Stimulated activated naive CD4-positive, alpha-beta T cell (primary cell): Measurements from ENCODE around the gene BLOC1S3.
A peak's percentile ranks its signal among the peaks of the same experiment; 100 is the strongest.

ENCODE experiments used
- DNase-seq, 6 experiments: peaks; one replicate each; lab custom pipeline; 2025; lab: John Stamatoyannopoulos, UW

BLOC1S3 gene

DNA sequence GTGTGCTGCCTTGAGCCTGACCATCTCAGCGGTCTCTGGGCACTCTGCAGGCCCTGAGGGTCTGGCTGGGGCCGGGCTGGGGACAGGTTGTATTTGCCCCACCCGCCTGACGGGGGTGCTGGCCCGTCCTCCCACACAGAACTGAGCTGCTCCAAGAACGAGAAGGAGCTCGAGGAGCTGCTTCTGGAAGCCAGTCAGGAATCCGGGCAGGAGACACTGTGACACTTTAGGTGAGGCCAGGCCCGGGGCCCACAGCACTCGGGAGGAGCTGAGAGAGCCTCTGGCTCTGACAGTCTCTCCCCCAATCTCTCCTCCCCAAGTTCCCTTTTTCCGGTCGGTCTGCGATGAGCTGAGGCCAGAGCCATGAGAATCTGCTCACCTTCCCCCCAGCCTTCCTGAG is 32.3 kb upstream of the BLOC1S3 start:
- DNase-seq = no peak

DNA sequence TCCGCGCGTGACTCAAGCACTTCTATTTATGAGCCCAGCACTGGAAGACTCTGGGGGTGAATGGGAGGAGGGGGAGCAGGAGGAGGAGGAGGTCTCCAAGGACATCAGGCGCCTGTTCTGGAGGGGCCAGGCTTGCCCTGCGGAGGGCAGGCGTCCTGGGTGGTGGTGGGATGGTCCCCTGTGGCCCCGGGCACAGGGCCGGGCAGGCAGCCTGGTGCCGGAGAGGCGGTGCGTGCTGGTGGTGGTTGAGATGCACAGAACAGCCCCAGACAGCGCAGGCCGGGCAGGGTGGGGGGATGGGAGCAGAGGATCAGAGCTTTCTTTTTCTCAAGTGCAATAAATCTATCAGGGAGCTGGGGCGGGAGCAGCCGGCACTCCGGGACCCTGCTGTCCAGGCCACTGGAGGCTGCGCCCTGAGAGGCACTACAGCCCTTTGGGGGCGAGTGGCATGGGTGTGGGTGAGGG is 31.8 kb upstream of the BLOC1S3 start:
- DNase-seq = no peak

GRCh38 chr19:45147835-45148676 is 30.5 kb upstream of the BLOC1S3 start:
- no peak for DNase-seq

DNA sequence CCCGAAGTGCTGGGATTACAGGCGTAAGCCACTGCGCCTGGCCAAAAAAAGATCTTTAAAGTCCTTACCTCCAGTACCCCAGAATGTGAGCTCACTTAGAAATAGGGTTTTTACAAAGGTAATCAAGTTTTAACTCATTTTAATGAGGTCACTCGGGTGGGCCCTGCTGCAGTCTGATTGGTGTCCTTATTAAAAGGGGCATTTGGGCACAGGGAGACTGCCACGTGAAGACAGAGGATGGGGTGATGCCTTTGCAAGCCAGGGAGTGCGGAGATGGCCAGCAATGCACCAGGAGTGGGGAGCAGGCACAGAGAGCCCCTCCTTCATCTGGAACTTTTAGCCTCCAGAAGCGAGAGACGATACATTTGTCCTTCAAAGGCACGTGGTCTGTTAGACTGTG is 29.5 kb upstream of the BLOC1S3 start:
- no peak for DNase-seq

- no peak for DNase-seq
These were observed 28.4 kb upstream of the BLOC1S3 start for GRCh38 chr19:45150180-45150579.

- no peak for DNase-seq
These were observed 27.8 kb upstream of the BLOC1S3 start for GRCh38 chr19:45150751-45151281.

DNA sequence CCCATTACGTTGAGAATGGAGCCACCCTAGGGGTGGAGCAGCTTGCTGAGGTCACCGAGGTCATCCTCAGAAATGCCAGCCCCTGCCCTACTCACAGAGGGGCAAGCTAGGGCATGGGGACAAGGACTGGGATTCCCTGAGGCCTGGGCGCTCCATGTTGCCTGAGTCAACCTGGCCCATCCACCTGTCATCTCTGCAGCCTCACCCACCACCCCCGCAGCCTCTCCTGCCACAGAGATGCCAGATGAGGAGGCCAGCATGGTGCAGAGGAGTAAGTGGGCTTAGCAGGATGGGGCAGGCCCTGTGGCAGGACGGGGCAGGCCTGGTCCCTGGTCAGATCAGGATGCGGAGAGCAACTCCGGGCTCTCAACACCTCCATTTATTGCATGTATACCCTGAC is 27.3 kb upstream of the BLOC1S3 start:
- no peak for DNase-seq

GRCh38 chr19:45151821-45152503 is 26.6 kb upstream of the BLOC1S3 start:
- DNase-seq = no peak

DNA sequence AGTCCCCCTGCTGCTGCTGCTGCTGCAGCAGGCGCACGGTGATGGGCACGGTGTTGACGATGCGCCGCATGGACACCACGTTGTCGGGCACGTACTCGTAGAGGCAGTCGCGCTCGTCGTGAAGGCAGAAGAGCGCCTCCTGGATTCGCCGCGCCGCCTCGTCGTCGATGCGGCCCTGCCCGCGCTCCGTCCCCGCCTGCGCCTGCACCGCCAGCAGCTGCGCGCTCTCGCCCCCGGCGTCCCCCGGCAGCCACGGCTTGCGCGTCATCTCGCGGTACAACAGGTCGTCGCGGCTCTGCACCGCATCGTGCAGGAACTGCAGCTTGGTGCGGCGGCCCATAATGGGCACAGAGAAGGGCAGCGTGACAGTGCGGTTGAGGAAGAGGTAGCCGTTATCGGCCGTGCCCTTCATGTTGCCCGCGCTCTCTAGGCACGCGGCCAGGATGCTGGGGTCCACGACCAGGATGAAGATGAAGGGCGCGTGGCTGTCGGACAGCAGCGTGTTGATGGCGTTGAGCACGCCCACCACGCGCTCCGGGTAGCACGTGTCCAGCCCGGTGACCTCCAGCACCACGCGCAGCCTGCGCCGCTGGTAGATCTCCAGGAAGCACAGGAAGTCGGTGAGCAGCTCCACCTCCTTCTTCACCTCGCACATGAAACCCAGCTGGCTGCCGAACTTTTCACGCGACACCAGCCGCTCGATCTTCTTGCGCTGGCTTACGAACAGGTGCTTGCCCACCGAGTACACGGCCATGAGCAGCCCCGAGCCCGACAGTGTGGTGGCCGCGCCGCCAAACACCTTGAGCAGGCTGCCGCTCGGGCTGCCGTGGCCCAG is 25.9 kb upstream of the BLOC1S3 start:
- peak; percentile 22 to 71 (median 37) for DNase-seq

DNA sequence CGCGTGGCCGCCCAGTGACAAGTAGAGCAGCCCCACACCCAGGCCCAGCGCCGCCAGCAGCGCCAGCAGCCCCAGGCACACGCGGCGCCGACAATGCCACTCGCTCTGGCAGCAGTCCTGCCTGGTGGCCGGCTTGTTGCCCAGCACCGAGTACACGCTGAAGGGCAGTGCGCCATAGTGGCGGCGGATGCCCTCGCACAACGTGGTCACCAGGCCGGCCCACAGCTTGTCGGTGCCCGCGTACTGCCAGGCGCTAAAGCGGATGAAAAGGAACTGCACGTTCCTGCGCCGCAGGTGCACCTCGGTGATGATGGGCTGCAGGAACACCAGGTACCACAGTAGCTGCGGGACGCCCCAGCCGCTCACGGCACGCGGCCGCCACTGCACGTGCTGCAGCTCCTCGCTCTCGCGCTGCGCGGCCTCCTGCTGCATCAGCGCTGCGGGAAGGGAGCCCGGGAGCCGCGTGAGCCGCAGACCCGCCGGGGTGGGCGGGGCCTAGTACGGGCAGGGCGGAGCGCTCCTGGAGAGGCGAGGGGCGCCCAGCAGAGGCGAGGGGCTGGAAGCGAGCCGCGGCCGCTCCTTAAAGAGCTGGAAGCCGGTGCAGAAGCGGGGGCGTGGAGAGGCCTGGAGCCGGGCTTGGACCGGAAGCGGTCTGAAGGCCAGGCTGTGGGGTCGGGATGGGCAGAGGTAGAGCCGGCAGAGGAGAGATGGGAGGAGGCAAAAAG is 25.1 kb upstream of the BLOC1S3 start:
- DNase-seq = peak in 4 of 6 experiments; percentile 16 to 62 (median 38)

DNA sequence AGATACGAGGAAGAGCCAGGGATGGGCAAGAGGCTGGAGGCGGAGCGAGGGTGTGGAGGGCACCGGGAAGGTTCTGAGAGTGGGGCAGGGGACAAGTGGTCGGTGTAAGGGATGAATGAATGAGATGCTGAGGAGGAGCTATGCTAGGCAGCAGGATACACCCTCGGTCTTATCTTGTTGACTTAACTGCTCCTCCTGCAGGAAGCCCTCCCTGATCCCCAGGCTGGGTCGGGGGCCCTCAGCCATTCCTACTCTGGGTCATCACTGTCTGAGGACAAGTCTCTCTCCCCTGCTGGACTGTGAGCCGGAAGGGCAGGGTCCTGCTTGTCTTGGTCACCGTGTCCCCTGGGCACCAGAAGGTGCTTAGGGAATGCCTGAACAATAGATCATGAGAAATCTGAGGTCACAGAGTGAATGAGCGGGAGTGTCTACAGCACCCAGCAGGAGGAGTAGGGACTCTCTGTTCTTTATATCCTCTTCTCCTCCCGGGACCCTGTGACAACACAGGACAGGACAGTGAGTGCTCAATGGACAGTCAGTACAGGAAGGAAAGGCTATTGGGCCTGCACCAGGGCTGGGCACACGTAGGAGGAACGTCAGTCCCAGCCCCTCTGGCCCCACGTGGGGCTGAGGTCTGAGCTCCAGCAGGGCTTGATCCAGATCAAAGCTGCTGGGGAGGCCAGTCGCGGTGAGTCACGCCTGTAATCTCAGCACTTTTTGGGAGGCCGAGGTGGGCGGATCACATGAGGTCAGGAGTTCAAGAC is 24.3 kb upstream of the BLOC1S3 start:
- no peak for DNase-seq

- no peak for DNase-seq
These were observed 22.5 kb upstream of the BLOC1S3 start for GRCh38 chr19:45156011-45156630.

- no peak for DNase-seq
These were observed 21.8 kb upstream of the BLOC1S3 start for GRCh38 chr19:45156751-45157150.

GRCh38 chr19:45158503-45159209 is 19.9 kb upstream of the BLOC1S3 start:
- DNase-seq = no peak

DNA sequence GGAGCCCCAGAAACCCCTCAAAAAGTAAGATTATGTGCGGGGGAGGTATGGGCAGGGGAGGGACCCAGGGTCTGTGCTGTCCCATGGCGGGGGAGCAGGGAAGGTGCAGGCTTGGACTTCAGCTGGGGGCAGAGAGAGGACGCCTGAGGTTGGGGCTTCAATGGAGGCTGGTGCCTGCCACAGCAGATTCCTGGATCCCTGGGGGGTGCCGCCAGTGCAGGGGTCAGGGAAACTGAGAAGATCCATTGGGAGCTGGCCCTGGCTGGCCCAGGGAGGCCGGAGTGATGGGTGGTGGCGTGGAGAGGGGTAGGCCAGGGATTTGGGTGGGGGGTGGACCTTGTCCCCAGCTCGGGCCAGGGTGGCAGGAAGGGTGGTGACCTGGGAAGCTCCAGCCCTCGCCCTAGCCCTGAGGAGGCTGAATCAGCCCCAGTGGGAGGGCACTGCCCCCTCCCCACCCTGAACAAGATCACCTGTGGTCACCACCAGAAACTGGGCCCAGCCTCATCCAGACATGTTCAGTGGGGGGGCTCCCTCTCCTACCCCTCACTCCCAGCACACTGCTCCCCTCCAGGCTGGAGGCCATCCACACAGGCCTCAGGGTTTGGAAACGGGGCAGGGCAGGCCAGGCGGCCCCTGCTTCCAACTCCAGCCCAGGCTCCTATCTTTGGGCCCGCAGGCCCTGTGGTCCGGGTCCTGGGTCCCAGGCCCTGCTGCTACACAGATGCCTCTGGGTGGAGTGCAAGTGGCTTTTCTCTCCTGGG is 19.2 kb upstream of the BLOC1S3 start:
- no peak for DNase-seq

- DNase-seq = no peak
These were observed 18.6 kb upstream of the BLOC1S3 start for GRCh38 chr19:45159971-45160324.

DNA sequence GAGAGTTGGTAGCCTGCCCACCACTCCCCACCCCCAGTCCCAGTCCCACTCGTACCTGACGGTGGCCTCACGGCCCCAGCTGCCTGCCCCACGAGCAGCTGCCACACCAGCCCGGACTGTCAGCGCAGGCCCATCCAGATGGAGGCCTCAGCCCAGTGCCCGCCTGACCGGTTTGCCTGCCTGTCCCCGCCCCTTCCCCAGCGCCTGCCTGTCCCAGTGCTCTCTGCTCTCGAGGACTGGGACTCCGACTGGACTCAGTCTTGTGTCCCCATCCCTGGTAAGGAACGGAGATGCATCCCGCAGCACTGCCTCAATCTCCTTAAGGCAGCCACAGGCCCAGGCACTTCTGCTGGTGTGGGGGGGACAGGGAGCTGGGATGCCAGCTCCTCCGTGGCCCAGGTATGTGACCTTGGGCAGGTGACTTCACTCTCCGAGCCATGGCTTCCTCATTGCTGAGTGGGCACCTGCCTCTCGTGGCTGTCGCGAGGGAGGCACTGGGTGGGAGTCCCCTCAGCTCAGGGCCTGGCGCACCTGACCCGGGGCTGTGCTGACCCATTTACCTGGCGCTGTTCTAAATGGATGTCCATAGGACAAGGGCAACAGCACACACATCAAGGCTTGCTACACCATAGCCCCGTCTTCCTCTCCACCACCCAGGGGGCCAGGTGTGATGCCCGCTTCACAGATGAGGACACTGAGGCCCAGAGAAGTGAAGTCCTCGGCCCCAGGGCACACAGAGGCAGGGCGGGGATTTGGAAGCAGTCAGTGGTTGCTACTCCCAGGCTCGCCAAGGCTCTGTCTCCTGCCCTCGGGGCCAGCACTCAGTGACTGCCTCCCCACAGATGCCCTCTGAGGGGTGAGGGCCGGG is 17.5 kb upstream of the BLOC1S3 start, which contains the start of gene NKPD1:
TSS of gene NKPD1 (minus strand) at position 113 of the 868 bp plus-strand sequence. CDS start 832 bp downstream, outside the sequence.
- DNase-seq = no peak
